MM.1S (cell line): ENCODE measurements around the gene B3GNT5.

Experiments used
- CTCF ChIP-seq: fragments of 300-600 bp; sonication (generic); IDR thresholded peaks from 2 replicates; pipeline ENCODE4 v1.5.1; 2016; ENCODE audit warnings: antibody characterized with exemption, low read length, mixed read lengths
- EZH2 ChIP-seq: fragments of 300-600 bp; sonication (generic); optimal IDR thresholded peaks from 2 replicates; pipeline ENCODE3; 2017; ENCODE audit warnings: low read depth, mild to moderate bottlenecking, antibody characterized with exemption, low read length, mixed read lengths
- EZH2phosphoT487 ChIP-seq: fragments of 300-600 bp; sonication (generic); IDR thresholded peaks from 2 replicates; pipeline ENCODE4 v1.6.1; 2018; ENCODE audit warnings: antibody characterized with exemption, low read length

GRCh38 chr3:183295211-183295610, 42.2 kb downstream of the B3GNT5 start:
- no peak for TF ChIP-seq CTCF
- TF ChIP-seq EZH2: no peak
- no peak for TF ChIP-seq EZH2phosphoT487
